Measurements from ENCODE around the gene AVPR2. TPM values are rescaled to one million over a fixed set of nuclear protein-coding genes. Genes with fewer than 3 reads are reported as not detected.

Gene AVPR2
- total and polyA plus RNA-seq, 4 donors, result 0.11 to 0.24 (median 0.21) TPM; not detected in 1

DNA sequence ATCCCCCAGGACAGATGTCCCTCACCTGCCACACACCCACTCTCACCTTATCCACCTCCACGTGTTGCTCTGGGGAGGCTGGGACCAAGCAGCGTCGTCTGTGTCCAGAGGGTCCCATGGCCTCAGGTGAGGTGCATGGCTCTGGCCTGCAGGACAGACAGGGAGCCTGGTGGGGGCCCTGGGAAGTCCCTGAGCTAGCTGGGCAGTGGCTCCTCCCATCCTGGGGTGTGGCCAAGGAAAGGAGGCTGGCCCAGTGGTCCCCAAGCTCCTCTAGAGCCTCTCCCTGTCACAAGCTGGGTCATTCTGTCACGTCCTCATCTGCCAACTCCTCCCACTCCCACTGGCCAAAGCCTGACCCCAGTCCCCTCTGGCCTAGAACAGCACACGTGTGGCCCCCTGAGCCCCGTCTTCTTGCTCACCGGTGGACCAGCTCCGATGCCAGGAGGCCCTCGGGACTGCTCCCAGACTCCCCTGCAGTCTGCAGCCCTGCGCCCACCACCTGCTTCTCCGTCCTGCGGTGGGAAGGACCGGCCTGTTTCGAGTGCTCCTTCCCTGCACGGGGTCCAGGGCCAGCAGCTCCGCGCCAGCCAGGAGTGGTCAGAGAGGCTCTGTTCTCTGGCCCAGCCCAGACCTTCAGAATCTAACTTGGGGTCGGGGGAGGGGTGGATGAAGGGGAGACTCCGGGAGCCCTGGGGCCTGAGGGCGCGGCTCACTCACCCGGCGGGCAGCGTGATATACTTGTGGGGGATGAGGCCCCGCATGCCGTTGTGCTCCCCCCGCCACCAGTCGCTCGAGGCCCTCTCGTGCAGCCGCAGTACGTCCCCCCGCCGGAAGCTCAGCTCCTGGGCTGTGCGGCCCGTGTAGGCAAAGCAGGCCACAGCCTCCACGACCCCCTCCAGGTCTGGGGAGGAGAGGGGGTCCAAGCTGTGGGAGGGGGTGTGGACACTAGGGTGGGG is 4.8 kb downstream of the AVPR2 start:
- H3K4me3 ChIP-seq (ENCODE audit: low read depth, low read length), result no peak overlapping the region
- H3K36me3 ChIP-seq (ENCODE audit: control insufficient read depth, insufficient read depth, low read length), result peaks cover 26% of the 10 kb centered on the region
- no peak for DNase-seq (ENCODE audit: low read depth in 4 of 6, low spot score in 6 of 6)
- H3K9me3 ChIP-seq (ENCODE audit: control insufficient read depth, insufficient read depth, low read length), result no peaks in the 10 kb centered on the region
- peaks cover 5% of the 10 kb centered on the region for H3K27me3 ChIP-seq (ENCODE audit: control insufficient read depth, insufficient read depth, low read length)
- peaks cover 7% of the 10 kb centered on the region for H3K4me1 ChIP-seq (ENCODE audit: control insufficient read depth, insufficient read depth, low read length)
- WGBS (ENCODE audit: insufficient coverage), result 67% methylated on average over 20 of the region's 37 CpGs
- no peak overlapping the region for H3K27ac ChIP-seq (ENCODE audit: low read depth, low read length)

DNA sequence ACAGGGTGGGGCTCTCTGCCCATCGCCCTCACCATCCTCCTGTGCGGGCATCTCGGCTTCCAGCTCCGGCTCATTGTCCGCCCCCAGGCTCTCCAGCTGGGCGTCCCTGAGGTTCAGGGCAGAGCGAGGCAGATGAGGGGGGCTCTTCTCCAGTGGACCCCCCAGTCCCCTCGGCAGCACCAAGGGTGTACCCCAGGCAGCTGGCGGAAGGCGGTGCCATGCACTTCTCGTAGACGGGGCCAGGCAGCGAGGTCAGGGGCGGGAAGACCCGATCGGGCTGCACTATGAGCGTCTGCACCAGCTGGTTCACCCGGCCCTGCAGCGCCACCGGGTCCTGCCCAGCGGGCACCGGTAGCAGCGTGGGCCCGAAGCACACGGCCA is 5.5 kb downstream of the AVPR2 start:
- H3K27me3 ChIP-seq (ENCODE audit: control insufficient read depth, insufficient read depth, low read length), result peaks cover 5% of the 10 kb centered on the region
- WGBS (ENCODE audit: insufficient coverage), result 89% methylated on average over 22 of the region's 25 CpGs
- H3K27ac ChIP-seq (ENCODE audit: low read depth, low read length), result no peak overlapping the region
- DNase-seq (ENCODE audit: low read depth in 4 of 6, low spot score in 6 of 6), result no peak
- H3K9me3 ChIP-seq (ENCODE audit: control insufficient read depth, insufficient read depth, low read length), result no peaks in the 10 kb centered on the region
- peaks cover 26% of the 10 kb centered on the region for H3K36me3 ChIP-seq (ENCODE audit: control insufficient read depth, insufficient read depth, low read length)
- no peak overlapping the region for H3K4me3 ChIP-seq (ENCODE audit: low read depth, low read length)
- H3K4me1 ChIP-seq (ENCODE audit: control insufficient read depth, insufficient read depth, low read length), result peaks cover 4% of the 10 kb centered on the region

DNA sequence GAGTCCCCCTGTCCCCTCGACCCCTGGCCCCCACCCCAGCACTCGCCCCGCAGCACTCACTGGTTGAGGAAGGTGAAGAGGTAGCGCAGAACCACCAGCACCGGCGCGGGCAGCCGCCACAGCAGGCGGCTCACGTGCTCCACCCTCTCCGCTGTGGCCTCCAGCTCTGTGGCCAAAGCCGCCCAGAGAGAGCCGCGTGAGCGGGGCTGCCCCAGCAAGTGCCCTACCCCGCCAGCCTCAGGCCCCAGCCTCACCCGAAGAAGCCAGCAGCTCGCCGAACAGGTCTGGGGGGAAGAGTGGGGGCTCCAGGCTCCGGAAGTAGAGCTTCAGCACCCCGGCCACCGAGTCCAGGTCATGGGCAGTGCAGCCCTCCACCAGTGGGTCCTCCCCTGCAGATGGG is 6.0 kb downstream of the AVPR2 start:
- no peak overlapping the region for H3K27ac ChIP-seq (ENCODE audit: low read depth, low read length)
- DNase-seq (ENCODE audit: low read depth in 4 of 6, low spot score in 6 of 6), result no peak
- H3K36me3 ChIP-seq (ENCODE audit: control insufficient read depth, insufficient read depth, low read length), result peaks cover 26% of the 10 kb centered on the region
- 87% methylated on average over 19 of the region's 22 CpGs for WGBS (ENCODE audit: insufficient coverage)
- no peaks in the 10 kb centered on the region for H3K9me3 ChIP-seq (ENCODE audit: control insufficient read depth, insufficient read depth, low read length)
- peaks cover 4% of the 10 kb centered on the region for H3K4me1 ChIP-seq (ENCODE audit: control insufficient read depth, insufficient read depth, low read length)
- no peak overlapping the region for H3K4me3 ChIP-seq (ENCODE audit: low read depth, low read length)
- H3K27me3 ChIP-seq (ENCODE audit: control insufficient read depth, insufficient read depth, low read length), result peaks cover 5% of the 10 kb centered on the region

DNA sequence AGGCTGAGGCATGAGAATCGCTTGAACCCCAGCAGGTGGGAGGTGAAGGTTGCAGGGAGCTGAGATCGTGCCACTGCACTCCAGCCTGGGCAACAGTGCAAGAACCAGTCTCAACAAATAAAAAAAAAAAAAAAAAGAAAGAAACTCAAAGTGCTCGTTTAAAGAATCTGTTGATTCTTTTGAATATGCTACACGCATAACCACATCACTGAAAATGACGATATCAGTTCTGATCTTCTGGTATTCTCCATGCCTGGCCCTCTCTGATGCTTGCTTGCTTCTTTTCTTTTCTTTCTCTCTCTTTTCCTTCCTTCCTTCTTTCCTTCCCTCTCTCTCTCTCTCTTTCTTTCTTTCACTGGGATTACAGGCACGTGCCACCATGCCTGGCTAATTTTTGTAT is 7.3 kb downstream of the AVPR2 start:
- Histone ChIP-seq H3K36me3 (ENCODE audit: control insufficient read depth, insufficient read depth, low read length) (peaks cover 22% of the 10 kb centered on the region), H3K4me1 (ENCODE audit: control insufficient read depth, insufficient read depth, low read length) (peaks cover 4% of the 10 kb centered on the region), H3K27me3 (ENCODE audit: control insufficient read depth, insufficient read depth, low read length) (peaks cover 5% of the 10 kb centered on the region), H3K27ac (ENCODE audit: low read depth, low read length) (no peak overlapping the region), H3K4me3 (ENCODE audit: low read depth, low read length) (no peak overlapping the region), H3K9me3 (ENCODE audit: control insufficient read depth, insufficient read depth, low read length) (no peaks in the 10 kb centered on the region)
- WGBS (ENCODE audit: insufficient coverage), result 100% methylated on average over 2 of the region's 6 CpGs
- DNase-seq (ENCODE audit: low read depth in 4 of 6, low spot score in 6 of 6), result no peak

DNA sequence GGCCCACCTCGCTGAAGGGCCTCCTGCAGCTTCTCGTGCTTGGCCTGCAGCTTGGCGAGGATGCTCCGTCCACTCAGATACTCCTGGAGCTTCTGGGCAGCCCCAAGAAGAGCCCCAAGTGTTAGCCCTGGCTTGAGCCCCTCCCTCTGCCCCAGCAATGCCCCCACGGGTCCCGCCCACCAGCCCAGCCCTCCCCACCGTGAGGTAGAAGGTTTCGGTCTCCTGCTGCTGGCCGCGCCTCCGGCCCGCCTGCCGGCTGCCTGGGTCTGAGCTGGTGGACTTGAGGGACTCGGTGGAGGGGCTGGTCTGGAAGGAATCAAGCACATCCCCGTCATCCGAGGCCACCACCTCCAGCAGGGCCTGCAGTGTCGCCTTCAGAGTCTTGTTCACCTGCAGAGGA is 8.7 kb downstream of the AVPR2 start:
- WGBS (ENCODE audit: insufficient coverage), result 74% methylated on average over 9 of the region's 17 CpGs
- Histone ChIP-seq H3K4me1 (ENCODE audit: control insufficient read depth, insufficient read depth, low read length) (peaks cover 4% of the 10 kb centered on the region), H3K27me3 (ENCODE audit: control insufficient read depth, insufficient read depth, low read length) (peaks cover 5% of the 10 kb centered on the region), H3K4me3 (ENCODE audit: low read depth, low read length) (no peak overlapping the region), H3K27ac (ENCODE audit: low read depth, low read length) (no peak overlapping the region), H3K36me3 (ENCODE audit: control insufficient read depth, insufficient read depth, low read length) (peaks cover 17% of the 10 kb centered on the region), H3K9me3 (ENCODE audit: control insufficient read depth, insufficient read depth, low read length) (no peaks in the 10 kb centered on the region)
- no peak for DNase-seq (ENCODE audit: low read depth in 4 of 6, low spot score in 6 of 6)

DNA sequence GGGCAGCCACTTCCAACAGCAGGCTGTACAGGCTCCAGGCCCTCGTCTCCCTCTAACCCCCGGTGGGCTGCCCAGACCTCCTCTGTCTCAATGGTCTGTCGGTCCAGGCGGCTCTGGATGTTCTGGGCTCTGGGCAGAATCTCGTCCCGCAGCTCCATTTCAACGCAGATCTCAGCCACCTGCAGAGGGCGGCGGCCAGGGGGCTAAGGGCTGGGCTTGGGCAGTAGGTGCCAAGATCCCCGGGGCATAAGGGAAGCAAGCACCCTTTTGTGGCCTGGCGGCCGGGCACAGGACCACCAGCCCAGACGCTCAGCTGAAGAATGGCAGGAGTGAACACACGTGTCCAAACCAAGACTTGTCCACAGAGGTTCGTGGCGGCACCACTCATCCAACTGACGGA is 9.2 kb downstream of the AVPR2 start:
- no peak for DNase-seq (ENCODE audit: low read depth in 4 of 6, low spot score in 6 of 6)
- H3K36me3 ChIP-seq (ENCODE audit: control insufficient read depth, insufficient read depth, low read length), result peaks cover 17% of the 10 kb centered on the region
- 89% methylated on average over 17 of the region's 17 CpGs for WGBS (ENCODE audit: insufficient coverage)
- H3K27ac ChIP-seq (ENCODE audit: low read depth, low read length), result no peak overlapping the region
- peaks cover 4% of the 10 kb centered on the region for H3K4me1 ChIP-seq (ENCODE audit: control insufficient read depth, insufficient read depth, low read length)
- no peak overlapping the region for H3K4me3 ChIP-seq (ENCODE audit: low read depth, low read length)
- peaks cover 5% of the 10 kb centered on the region for H3K27me3 ChIP-seq (ENCODE audit: control insufficient read depth, insufficient read depth, low read length)
- no peaks in the 10 kb centered on the region for H3K9me3 ChIP-seq (ENCODE audit: control insufficient read depth, insufficient read depth, low read length)

GRCh38 chrX:153917869-153918268 is 13.4 kb downstream of the AVPR2 start:
- 76% methylated on average over 6 of the region's 6 CpGs for WGBS (ENCODE audit: insufficient coverage)
- Histone ChIP-seq H3K27ac (ENCODE audit: low read depth, low read length) (no peak overlapping the region), H3K9me3 (ENCODE audit: control insufficient read depth, insufficient read depth, low read length) (no peaks in the 10 kb centered on the region), H3K36me3 (ENCODE audit: control insufficient read depth, insufficient read depth, low read length) (peaks cover 8% of the 10 kb centered on the region), H3K27me3 (ENCODE audit: control insufficient read depth, insufficient read depth, low read length) (peaks cover 3% of the 10 kb centered on the region), H3K4me1 (ENCODE audit: control insufficient read depth, insufficient read depth, low read length) (peaks cover 14% of the 10 kb centered on the region), H3K4me3 (ENCODE audit: low read depth, low read length) (no peak overlapping the region)
- DNase-seq (ENCODE audit: low read depth in 4 of 6, low spot score in 6 of 6), result peak in 1 of 6 donors; percentile 35

DNA sequence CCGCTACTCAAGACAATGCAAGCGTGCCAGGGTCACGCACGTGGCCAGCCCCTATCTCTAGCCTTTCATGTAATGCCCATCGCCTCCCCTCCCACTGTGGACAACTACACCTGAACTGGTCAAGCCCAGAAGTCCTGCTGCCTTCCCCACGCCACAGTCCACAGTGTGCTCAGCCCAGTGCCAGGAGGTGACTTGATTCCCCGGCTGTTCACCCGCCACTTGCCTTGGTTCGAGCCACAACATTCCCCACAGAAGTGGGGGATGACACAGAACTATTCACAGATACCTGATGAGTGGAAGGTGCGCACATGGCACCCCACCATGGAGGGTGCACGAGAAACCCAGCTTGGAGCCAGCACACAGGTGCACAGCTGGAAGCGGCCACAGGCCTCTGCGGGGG is 14.8 kb downstream of the AVPR2 start:
- no peak for DNase-seq (ENCODE audit: low read depth in 4 of 6, low spot score in 6 of 6)
- H3K4me1 ChIP-seq (ENCODE audit: control insufficient read depth, insufficient read depth, low read length), result peaks cover 26% of the 10 kb centered on the region
- H3K27me3 ChIP-seq (ENCODE audit: control insufficient read depth, insufficient read depth, low read length), result peaks cover 8% of the 10 kb centered on the region
- no peak overlapping the region for H3K27ac ChIP-seq (ENCODE audit: low read depth, low read length)
- WGBS (ENCODE audit: insufficient coverage), result 91% methylated on average over 13 of the region's 13 CpGs
- peaks cover 2% of the 10 kb centered on the region for H3K36me3 ChIP-seq (ENCODE audit: control insufficient read depth, insufficient read depth, low read length)
- H3K4me3 ChIP-seq (ENCODE audit: low read depth, low read length), result no peak overlapping the region
- no peaks in the 10 kb centered on the region for H3K9me3 ChIP-seq (ENCODE audit: control insufficient read depth, insufficient read depth, low read length)

DNA sequence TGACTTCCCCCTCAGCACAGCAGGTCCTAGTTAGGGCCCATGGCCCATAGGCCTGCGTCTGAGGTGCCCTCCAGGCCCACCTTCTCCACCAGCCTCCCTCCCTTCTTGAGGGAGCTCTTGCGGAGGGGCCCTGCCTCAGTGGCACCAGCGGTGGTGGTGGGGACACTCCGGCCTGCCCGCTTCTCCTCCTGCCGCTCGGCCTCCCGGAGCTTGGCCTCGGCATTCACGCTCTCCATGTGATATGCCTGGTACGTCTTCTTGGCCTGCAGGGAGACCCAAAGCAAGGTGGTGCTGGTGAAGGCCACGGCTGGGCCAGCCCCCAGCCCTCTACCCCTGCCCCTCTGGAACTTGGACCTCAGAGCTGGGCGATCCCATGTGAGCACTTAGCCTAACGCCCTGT is 16.1 kb downstream of the AVPR2 start:
- Histone ChIP-seq H3K4me3 (ENCODE audit: low read depth, low read length) (no peak overlapping the region), H3K27me3 (ENCODE audit: control insufficient read depth, insufficient read depth, low read length) (peaks cover 8% of the 10 kb centered on the region), H3K36me3 (ENCODE audit: control insufficient read depth, insufficient read depth, low read length) (peaks cover 2% of the 10 kb centered on the region), H3K27ac (ENCODE audit: low read depth, low read length) (no peak overlapping the region), H3K9me3 (ENCODE audit: control insufficient read depth, insufficient read depth, low read length) (no peaks in the 10 kb centered on the region), H3K4me1 (ENCODE audit: control insufficient read depth, insufficient read depth, low read length) (peaks cover 37% of the 10 kb centered on the region)
- 93% methylated on average over 12 of the region's 14 CpGs for WGBS (ENCODE audit: insufficient coverage)
- no peak for DNase-seq (ENCODE audit: low read depth in 4 of 6, low spot score in 6 of 6)

DNA sequence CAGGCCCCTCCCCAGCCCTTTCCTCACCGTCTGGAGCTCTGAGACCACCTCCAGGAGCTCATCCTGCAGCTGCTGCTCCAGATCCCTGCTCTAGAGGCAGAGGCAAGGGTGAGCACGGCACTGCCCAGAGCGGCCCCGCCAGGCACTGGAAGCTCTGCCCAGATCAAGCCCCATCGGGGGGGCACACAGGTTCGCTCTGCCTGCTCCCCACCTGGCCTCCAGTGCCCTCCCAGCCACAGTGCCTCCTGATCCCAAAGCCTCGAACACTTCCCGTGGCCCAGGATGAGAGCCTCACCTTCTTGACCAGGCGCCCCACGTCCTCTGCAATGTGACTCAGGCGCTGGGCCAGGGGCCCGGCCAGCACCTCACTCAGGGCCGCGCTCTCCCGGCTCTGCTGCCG is 16.6 kb downstream of the AVPR2 start:
- WGBS (ENCODE audit: insufficient coverage), result 76% methylated on average over 16 of the region's 16 CpGs
- Histone ChIP-seq H3K4me1 (ENCODE audit: control insufficient read depth, insufficient read depth, low read length) (peaks cover 42% of the 10 kb centered on the region), H3K36me3 (ENCODE audit: control insufficient read depth, insufficient read depth, low read length) (peaks cover 2% of the 10 kb centered on the region), H3K27ac (ENCODE audit: low read depth, low read length) (no peak overlapping the region), H3K4me3 (ENCODE audit: low read depth, low read length) (no peak overlapping the region), H3K9me3 (ENCODE audit: control insufficient read depth, insufficient read depth, low read length) (no peaks in the 10 kb centered on the region), H3K27me3 (ENCODE audit: control insufficient read depth, insufficient read depth, low read length) (peaks cover 10% of the 10 kb centered on the region)
- no peak for DNase-seq (ENCODE audit: low read depth in 4 of 6, low spot score in 6 of 6)

Measured in spinal cord (tissue), 10 donors.